ENCODE measurements around the gene SLC35F3. TPM values are rescaled to one million over a fixed set of nuclear protein-coding genes. Genes with fewer than 3 reads are reported as not detected.

The SLC35F3 gene
- total and polyA plus RNA-seq, 4 donors = 0.01 to 0.37 (median 0.08) TPM; not detected in 1

GRCh38 chr1:233944601-233945000, 40.1 kb downstream of the SLC35F3 start:
- no peak for DNase-seq (ENCODE audit: low spot score)
- WGBS = 49% methylated on average over 4 of the region's 4 CpGs

GRCh38 chr1:233945573-233945972, 41.1 kb downstream of the SLC35F3 start:
- no peak overlapping the region for H3K9ac ChIP-seq (ENCODE audit: low read depth in 1 of 2, low read length in 2 of 2)
- H3K27ac ChIP-seq (ENCODE audit: low read depth in 1 of 2, low read length in 2 of 2) = no peak overlapping the region
- no peaks in the 10 kb centered on the region for H3K9me3 ChIP-seq (ENCODE audit: control insufficient read depth in 4 of 4, low read length in 3 of 4)
- WGBS = 54% methylated on average over 3 of the region's 3 CpGs
- H3K4me3 ChIP-seq (ENCODE audit: low read depth in 1 of 3, low read length in 3 of 3) = no peak overlapping the region
- DNase-seq (ENCODE audit: low spot score) = no peak
- H3K36me3 ChIP-seq (ENCODE audit: control insufficient read depth in 4 of 4, insufficient read depth in 3 of 4, low read depth in 1 of 4, low read length in 3 of 4) = no peaks in the 10 kb centered on the region
- no peaks in the 10 kb centered on the region for H3K27me3 ChIP-seq (ENCODE audit: control insufficient read depth in 4 of 4, insufficient read depth in 4 of 4, low read length in 3 of 4)
- TF ChIP-seq NR2F2 (IDR thresholded peaks at IDR 0.05) (no peak), RAD21 (IDR thresholded peaks at IDR 0.05) (no peak), SP1 (IDR thresholded peaks at IDR 0.05) (no peak), GABPA (IDR thresholded peaks at IDR 0.05 in 1 of 2, conservative IDR thresholded peaks at IDR 0.05 in 1 of 2) (no peak), HNF4G (IDR thresholded peaks at IDR 0.05) (no peak), FOXA2 (IDR thresholded peaks at IDR 0.05) (no peak), TAF1 (conservative IDR thresholded peaks at IDR 0.05) (no peak), CTCF (IDR thresholded peaks at IDR 0.05; ENCODE audit: low read depth, low read length, missing input control) (no peak), YY1 (IDR thresholded peaks at IDR 0.05) (no peak), HNF4A (conservative IDR thresholded peaks at IDR 0.05) (no peak), FOXA1 (IDR thresholded peaks at IDR 0.05) (no peak)
- TF ChIP-seq, protein P1, sequence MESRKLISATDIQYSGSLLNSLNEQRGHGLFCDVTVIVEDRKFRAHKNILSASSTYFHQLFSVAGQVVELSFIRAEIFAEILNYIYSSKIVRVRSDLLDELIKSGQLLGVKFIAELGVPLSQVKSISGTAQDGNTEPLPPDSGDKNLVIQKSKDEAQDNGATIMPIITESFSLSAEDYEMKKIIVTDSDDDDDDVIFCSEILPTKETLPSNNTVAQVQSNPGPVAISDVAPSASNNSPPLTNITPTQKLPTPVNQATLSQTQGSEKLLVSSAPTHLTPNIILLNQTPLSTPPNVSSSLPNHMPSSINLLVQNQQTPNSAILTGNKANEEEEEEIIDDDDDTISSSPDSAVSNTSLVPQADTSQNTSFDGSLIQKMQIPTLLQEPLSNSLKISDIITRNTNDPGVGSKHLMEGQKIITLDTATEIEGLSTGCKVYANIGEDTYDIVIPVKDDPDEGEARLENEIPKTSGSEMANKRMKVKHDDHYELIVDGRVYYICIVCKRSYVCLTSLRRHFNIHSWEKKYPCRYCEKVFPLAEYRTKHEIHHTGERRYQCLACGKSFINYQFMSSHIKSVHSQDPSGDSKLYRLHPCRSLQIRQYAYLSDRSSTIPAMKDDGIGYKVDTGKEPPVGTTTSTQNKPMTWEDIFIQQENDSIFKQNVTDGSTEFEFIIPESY (IDR thresholded peaks at IDR 0.05) = no peak
- TF ChIP-seq, protein P2, sequence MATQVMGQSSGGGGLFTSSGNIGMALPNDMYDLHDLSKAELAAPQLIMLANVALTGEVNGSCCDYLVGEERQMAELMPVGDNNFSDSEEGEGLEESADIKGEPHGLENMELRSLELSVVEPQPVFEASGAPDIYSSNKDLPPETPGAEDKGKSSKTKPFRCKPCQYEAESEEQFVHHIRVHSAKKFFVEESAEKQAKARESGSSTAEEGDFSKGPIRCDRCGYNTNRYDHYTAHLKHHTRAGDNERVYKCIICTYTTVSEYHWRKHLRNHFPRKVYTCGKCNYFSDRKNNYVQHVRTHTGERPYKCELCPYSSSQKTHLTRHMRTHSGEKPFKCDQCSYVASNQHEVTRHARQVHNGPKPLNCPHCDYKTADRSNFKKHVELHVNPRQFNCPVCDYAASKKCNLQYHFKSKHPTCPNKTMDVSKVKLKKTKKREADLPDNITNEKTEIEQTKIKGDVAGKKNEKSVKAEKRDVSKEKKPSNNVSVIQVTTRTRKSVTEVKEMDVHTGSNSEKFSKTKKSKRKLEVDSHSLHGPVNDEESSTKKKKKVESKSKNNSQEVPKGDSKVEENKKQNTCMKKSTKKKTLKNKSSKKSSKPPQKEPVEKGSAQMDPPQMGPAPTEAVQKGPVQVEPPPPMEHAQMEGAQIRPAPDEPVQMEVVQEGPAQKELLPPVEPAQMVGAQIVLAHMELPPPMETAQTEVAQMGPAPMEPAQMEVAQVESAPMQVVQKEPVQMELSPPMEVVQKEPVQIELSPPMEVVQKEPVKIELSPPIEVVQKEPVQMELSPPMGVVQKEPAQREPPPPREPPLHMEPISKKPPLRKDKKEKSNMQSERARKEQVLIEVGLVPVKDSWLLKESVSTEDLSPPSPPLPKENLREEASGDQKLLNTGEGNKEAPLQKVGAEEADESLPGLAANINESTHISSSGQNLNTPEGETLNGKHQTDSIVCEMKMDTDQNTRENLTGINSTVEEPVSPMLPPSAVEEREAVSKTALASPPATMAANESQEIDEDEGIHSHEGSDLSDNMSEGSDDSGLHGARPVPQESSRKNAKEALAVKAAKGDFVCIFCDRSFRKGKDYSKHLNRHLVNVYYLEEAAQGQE (IDR thresholded peaks at IDR 0.05) = no peak
- TF ChIP-seq, protein P3, sequence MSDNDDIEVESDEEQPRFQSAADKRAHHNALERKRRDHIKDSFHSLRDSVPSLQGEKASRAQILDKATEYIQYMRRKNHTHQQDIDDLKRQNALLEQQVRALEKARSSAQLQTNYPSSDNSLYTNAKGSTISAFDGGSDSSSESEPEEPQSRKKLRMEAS (IDR thresholded peaks at IDR 0.05) = no peak
- H3K4me1 ChIP-seq (ENCODE audit: control insufficient read depth in 4 of 4, insufficient read depth in 4 of 4, low read length in 3 of 4) = no peaks in the 10 kb centered on the region

More at GRCh38 chr1:233944601-233945000, 40.1 kb downstream of the SLC35F3 start:
- Histone ChIP-seq H3K27ac (ENCODE audit: low read depth in 1 of 2, low read length in 2 of 2) (no peak overlapping the region), H3K4me1 (ENCODE audit: control insufficient read depth in 4 of 4, insufficient read depth in 4 of 4, low read length in 3 of 4) (no peaks in the 10 kb centered on the region), H3K36me3 (ENCODE audit: control insufficient read depth in 4 of 4, insufficient read depth in 3 of 4, low read depth in 1 of 4, low read length in 3 of 4) (no peaks in the 10 kb centered on the region), H3K27me3 (ENCODE audit: control insufficient read depth in 4 of 4, insufficient read depth in 4 of 4, low read length in 3 of 4) (no peaks in the 10 kb centered on the region), H3K9me3 (ENCODE audit: control insufficient read depth in 4 of 4, low read length in 3 of 4) (no peaks in the 10 kb centered on the region), H3K4me3 (ENCODE audit: low read depth in 1 of 3, low read length in 3 of 3) (no peak overlapping the region), H3K9ac (ENCODE audit: low read depth in 1 of 2, low read length in 2 of 2) (no peak overlapping the region)
- no peak for TF ChIP-seq FOXA1 (IDR thresholded peaks at IDR 0.05)
- TF ChIP-seq, protein P1 (IDR thresholded peaks at IDR 0.05) = no peak
- TF ChIP-seq, protein P3 (IDR thresholded peaks at IDR 0.05) = no peak
- no peak for TF ChIP-seq HNF4G (IDR thresholded peaks at IDR 0.05)
- no peak for TF ChIP-seq EGR1 (IDR thresholded peaks at IDR 0.05; ENCODE audit: low read depth in 2 of 2)
- TF ChIP-seq SP1 (IDR thresholded peaks at IDR 0.05) = no peak
- no peak for TF ChIP-seq CTCF (IDR thresholded peaks at IDR 0.05; ENCODE audit: low read depth, low read length, missing input control)
